Muscle of leg (tissue), 11 donors: ENCODE results near the gene KNG1. TPM values are rescaled to one million over a fixed set of nuclear protein-coding genes. Genes with fewer than 3 reads are reported as not detected.

Source experiments
- DNase-seq: peaks from one replicate; pipeline ENCODE4 v3.0.0; 2013
- H3K27ac ChIP-seq: one replicate; pipeline ENCODE4 v1.5.1; 2013; ENCODE audit warnings: mild to moderate bottlenecking, low read length, control low read depth
- H3K27me3 ChIP-seq: one replicate; pipeline ENCODE4 v1.6.1; 2013; ENCODE audit warnings: low read length; ENCODE audit not compliant: control insufficient read depth, insufficient read depth
- H3K36me3 ChIP-seq: one replicate; pipeline ENCODE4 v1.6.1; 2013; ENCODE audit warnings: low read length; ENCODE audit not compliant: control insufficient read depth, insufficient read depth
- H3K4me1 ChIP-seq: one replicate; pipeline ENCODE4 v1.6.1; 2013; ENCODE audit warnings: low read length; ENCODE audit not compliant: control insufficient read depth, insufficient read depth
- H3K4me3 ChIP-seq: one replicate; pipeline ENCODE4 v1.5.1; 2013; ENCODE audit warnings: low read length, control low read depth
- H3K9me3 ChIP-seq: replicated peaks from 2 replicates; pipeline ENCODE4 v1.6.1; 2013; ENCODE audit warnings: low read depth, low read length; ENCODE audit not compliant: control insufficient read depth
- WGBS: methylation state at CpG from one replicate; pipeline ENCODE4 v1.1.5; 2013; ENCODE audit warnings: missing lambda C conversion rate; ENCODE audit not compliant: insufficient coverage; 5-methylcytosine and 5-hydroxymethylcytosine counted together
- polyA plus RNA-seq, 8 donors: library from polyadenylated mRNA; unstranded; fragments of 120-200 nt; gene quantifications; one replicate each; pipeline versions ENCODE4 v1.2.1 to v1.2.3, GENCODE V29; 2013; ENCODE audit warnings: inconsistent platforms in 1 of 8, low replicate concordance in 1 of 8; ENCODE audit not compliant: insufficient read length in 8 of 8, insufficient read depth in 1 of 8
- total RNA-seq: library from RNA; stranded (reverse); fragments of 120-200 nt; gene quantifications from one replicate; pipeline ENCODE4 v1.2.4, GENCODE V29; 2013

The KNG1 gene
- total and polyA plus RNA-seq, 9 donors = 0.05 to 1.5 (median 0.52) TPM; not detected in 4

DNA sequence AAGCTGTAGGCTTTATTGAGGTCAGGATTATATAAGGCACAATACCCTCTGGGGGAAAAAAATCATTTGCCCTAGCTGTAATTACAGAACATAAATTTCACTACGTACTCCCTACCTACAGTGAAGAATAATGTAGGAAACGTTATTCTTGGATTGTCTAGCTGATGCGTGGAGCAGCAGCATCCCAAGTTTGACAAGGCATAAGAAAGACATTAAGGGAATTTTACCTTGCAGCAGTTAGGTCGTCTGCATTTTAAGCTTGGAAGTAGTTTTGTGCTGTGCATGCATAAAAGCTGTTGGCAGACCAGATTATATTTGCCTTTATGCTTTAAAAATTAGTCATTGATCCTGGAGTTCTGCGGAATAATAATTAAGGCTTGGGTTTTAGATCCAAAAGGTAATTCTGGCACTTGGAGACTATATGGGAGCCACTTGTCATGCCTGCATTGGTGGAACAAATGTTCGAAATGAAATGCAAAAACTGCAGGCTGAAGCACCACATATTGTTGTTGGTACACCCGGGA is 68.4 kb downstream of the KNG1 start:
- peaks cover 13% of the 10 kb centered on the region for H3K4me1 ChIP-seq
- no peaks in the 10 kb centered on the region for H3K27me3 ChIP-seq
- 54% methylated on average over 4 of the region's 7 CpGs for WGBS
- no peak overlapping the region for H3K27ac ChIP-seq
- peaks cover 56% of the 10 kb centered on the region for H3K36me3 ChIP-seq
- H3K4me3 ChIP-seq = peak overlapping the region; percentile 72
- DNase-seq = no peak
- H3K9me3 ChIP-seq = no peaks in the 10 kb centered on the region

DNA sequence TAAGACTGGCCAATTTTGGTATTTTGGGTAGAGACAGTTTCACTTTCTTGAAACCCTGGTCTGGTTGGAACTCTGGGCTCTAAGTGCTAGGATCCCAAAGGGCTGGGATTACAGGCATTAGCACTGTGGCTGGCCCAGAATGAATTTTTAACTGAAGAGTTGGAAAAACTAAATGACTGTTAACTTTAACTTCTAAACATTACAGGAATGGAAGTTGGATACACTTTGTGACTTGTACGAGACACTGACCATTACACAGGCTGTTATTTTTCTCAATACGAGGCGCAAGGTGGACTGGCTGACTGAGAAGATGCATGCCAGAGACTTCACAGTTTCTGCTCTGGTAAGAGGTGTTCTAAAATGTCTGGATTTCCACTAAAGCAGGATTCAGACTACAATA is 69.8 kb downstream of the KNG1 start:
- 86% methylated on average over 2 of the region's 3 CpGs for WGBS
- no peaks in the 10 kb centered on the region for H3K27me3 ChIP-seq
- no peak overlapping the region for H3K4me3 ChIP-seq
- no peak for DNase-seq
- H3K9me3 ChIP-seq = no peaks in the 10 kb centered on the region
- H3K4me1 ChIP-seq = peaks cover 13% of the 10 kb centered on the region
- H3K27ac ChIP-seq = no peak overlapping the region
- peaks cover 56% of the 10 kb centered on the region for H3K36me3 ChIP-seq

DNA sequence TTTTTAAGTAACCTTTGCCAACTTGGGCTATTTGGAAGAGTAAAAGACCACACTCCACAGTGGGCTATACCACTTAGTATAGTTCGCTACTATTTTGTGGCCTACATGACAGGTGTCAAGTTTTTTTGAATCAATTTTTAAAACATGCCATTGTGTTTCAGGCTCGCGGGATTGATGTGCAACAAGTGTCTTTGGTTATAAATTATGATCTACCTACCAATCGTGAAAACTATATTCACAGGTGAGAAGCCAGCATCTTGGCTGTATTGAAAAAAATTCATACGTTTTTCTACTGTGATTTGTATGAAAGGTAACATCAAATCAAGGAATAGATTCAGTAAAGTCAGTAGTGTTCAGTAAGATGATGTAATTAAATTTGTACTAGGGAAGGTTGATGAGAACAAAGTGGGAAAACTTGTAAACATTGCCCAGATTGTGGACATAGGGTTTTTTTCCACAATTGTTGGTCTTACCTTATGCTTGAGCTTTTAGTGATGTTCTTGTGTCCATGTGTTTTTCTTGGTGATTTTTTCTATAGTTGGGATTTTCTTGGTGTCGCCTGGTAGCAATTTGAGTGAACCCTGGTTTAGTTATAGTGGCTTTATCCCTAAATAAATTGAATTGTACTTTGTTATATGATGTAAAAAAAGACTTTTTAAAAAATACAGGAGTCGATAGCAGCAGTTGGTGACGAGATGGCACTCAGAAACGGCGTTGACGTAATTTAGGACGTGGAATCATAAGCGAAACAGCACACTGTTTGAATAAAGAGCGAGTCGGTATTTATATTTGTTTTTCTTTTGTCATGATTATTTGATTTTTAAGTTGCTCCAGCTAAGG is 70.7 kb downstream of the KNG1 start:
- H3K27me3 ChIP-seq = no peaks in the 10 kb centered on the region
- DNase-seq = no peak
- H3K36me3 ChIP-seq = peaks cover 56% of the 10 kb centered on the region
- H3K9me3 ChIP-seq = no peaks in the 10 kb centered on the region
- H3K4me3 ChIP-seq = no peak overlapping the region
- H3K27ac ChIP-seq = no peak overlapping the region
- H3K4me1 ChIP-seq = peaks cover 13% of the 10 kb centered on the region
- 89% methylated on average over 7 of the region's 15 CpGs for WGBS

DNA sequence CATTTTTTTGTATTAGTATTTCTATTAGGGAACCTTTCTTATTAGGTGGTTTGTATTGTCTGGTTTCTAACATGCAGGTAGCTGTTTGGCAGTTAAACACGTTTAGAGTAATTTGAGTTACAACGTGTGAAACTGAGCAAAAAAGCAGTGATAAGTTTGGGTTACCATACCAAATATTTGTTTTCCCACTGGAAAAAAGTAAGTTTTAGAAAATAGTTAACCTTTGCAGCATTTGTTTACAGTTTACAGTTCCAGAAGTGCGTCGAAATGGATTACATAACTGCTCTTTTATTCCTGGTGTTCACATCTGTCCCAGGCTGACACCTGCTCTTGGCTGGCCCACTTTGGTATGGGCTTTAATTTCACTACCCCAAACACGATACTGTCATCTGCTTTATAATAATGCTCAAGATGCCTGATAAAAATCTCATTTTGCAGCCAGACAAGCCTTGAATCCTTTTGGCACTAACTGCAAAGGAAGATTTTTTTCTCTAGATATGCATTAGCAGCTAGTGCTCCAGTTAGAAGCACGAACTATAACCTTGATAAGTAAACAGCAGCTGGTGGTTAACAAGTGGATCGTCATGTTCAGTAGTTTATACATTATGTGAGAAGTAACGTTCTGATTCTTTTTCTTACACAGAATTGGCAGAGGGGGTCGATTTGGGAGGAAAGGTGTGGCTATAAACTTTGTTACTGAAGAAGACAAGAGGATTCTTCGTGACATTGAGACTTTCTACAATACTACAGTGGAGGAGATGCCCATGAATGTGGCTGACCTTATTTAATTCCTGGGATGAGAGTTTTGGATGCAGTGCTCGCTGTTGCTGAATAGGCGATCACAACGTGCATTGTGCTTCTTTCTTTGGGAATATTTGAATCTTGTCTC is 71.6 kb downstream of the KNG1 start:
- Histone ChIP-seq H3K27ac (no peak overlapping the region), H3K4me3 (no peak overlapping the region), H3K36me3 (peaks cover 56% of the 10 kb centered on the region), H3K9me3 (no peaks in the 10 kb centered on the region), H3K4me1 (peaks cover 13% of the 10 kb centered on the region), H3K27me3 (no peaks in the 10 kb centered on the region)
- 78% methylated on average over 6 of the region's 13 CpGs for WGBS
- no peak for DNase-seq

DNA sequence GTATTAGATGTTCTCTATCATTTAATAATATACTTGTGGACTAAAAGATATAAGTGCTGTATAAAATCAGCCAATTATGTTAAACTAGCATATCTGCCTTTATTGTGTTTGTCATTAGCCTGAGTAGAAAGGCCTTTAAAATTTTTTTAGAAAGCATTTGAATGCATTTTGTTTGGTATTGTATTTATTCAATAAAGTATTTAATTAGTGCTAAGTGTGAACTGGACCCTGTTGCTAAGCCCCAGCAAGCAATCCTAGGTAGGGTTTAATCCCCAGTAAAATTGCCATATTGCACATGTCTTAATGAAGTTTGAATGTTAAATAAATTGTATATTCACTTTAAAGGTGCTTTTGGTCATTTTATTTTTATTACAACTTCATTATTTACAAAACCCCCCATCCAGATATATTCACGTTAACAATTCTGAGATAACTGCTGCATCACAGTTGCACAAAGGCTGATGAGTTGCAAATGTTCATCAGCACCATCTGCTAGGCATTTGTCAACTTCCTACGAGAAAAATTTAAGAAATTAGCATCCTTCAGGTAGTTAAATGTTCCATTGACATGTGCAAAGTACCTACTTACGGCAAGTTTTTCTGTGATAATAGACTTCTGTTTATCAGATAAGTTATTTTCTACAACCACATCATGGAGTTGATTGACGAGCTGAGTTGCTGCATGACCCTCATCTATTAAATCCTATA is 72.5 kb downstream of the KNG1 start:
- H3K4me1 ChIP-seq = peaks cover 12% of the 10 kb centered on the region
- no peaks in the 10 kb centered on the region for H3K27me3 ChIP-seq
- no peak overlapping the region for H3K27ac ChIP-seq
- 29% methylated on average over 1 of the region's 4 CpGs for WGBS
- H3K36me3 ChIP-seq = peaks cover 56% of the 10 kb centered on the region
- H3K4me3 ChIP-seq = no peak overlapping the region
- H3K9me3 ChIP-seq = no peaks in the 10 kb centered on the region
- DNase-seq = no peak

DNA sequence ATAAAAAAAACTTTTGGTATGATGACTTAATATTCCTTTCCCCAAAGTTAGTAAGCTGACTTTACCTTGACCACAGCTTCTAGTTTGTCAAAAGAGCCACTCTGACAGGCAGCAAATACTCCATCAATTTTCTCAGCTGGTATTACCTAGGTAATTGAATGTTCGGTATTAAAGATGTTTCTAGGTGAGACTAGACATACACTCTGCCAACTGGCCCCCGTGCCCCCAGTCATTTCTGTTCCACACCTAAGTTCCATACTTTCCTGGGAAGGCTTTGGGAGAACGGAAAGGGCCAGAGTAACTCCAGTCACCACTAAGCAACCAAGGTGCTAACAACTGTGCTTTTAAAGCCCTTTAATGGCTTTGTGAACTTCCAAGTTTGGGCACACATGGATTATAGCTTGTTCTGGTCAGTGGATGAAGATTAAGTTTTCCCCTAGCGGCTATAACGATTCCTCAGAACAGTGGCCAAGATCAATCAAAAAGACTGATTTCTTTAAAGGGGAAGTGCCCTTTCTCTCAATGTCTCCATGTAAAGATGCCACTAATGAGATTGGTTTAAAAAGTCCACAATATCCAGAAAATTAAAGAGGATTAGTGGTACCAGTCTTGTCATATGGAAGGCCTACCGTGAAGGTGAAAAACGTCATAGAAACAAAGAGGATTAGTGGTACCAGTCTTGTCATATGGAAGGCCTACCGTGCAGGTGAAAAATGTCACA is 73.3 kb downstream of the KNG1 start:
- H3K27me3 ChIP-seq = no peaks in the 10 kb centered on the region
- WGBS = 48% methylated on average over 3 of the region's 8 CpGs
- DNase-seq = no peak
- no peak overlapping the region for H3K27ac ChIP-seq
- H3K4me3 ChIP-seq = no peak overlapping the region
- H3K9me3 ChIP-seq = no peaks in the 10 kb centered on the region
- peaks cover 8% of the 10 kb centered on the region for H3K4me1 ChIP-seq
- H3K36me3 ChIP-seq = peaks cover 52% of the 10 kb centered on the region

Other genes with a start within 250 kb of the KNG1 start
- gene CRYGS, start 173.0 kb upstream of the KNG1 start, total RNA-seq = 2.5 TPM
- gene CRYGS, start 173.0 kb upstream of the KNG1 start, polyA plus RNA-seq = 1 to 10 TPM; 1.3 to 4.3 (median 2.2) TPM
- 13.3 TPM for gene TBCCD1, start 150.0 kb upstream of the KNG1 start, total RNA-seq
- 10 to 100 TPM in 7 of 8 donors, 1 to 10 TPM in 1; 8.5 to 14.3 (median 10.9) TPM for gene TBCCD1, start 150.0 kb upstream of the KNG1 start, polyA plus RNA-seq
- 30.3 TPM for gene DNAJB11, start 146.6 kb upstream of the KNG1 start, total RNA-seq
- 10 to 100 TPM; 36.6 to 49.7 (median 40.7) TPM for gene DNAJB11, start 146.6 kb upstream of the KNG1 start, polyA plus RNA-seq
- gene AHSG, start 104.3 kb upstream of the KNG1 start, total RNA-seq = 0.75 TPM
- 10 to 100 TPM in 1 of 8 donors, 1 to 10 TPM in 1, under 1 TPM in 4, not detected in 2; 0.10 to 22.3 (median 0.22) TPM for gene AHSG, start 104.3 kb upstream of the KNG1 start, polyA plus RNA-seq
- gene FETUB, start 77.0 kb upstream of the KNG1 start, total RNA-seq = 0.04 TPM
- gene FETUB, start 77.0 kb upstream of the KNG1 start, polyA plus RNA-seq = under 1 TPM in 4 of 8 donors, not detected in 4; 0.10 to 0.55 (median 0.28) TPM
- gene HRG, start 51.3 kb upstream of the KNG1 start, total RNA-seq = 0.04 TPM
- gene HRG, start 51.3 kb upstream of the KNG1 start, polyA plus RNA-seq = under 1 TPM in 4 of 8 donors, not detected in 4; 0.03 to 0.53 (median 0.18) TPM
- 593 TPM for gene EIF4A2, start 66.2 kb downstream of the KNG1 start, total RNA-seq
- gene EIF4A2, start 66.2 kb downstream of the KNG1 start, polyA plus RNA-seq = 100 to 1,000 TPM; 477 to 568 (median 540) TPM
- 24.0 TPM for gene RFC4, start 89.1 kb downstream of the KNG1 start, total RNA-seq
- gene RFC4, start 89.1 kb downstream of the KNG1 start, polyA plus RNA-seq = 10 to 100 TPM; 21.1 to 30.7 (median 26.3) TPM
- gene ADIPOQ, start 125.4 kb downstream of the KNG1 start, total RNA-seq = not detected
- gene ADIPOQ, start 125.4 kb downstream of the KNG1 start, polyA plus RNA-seq = under 1 TPM in 5 of 8 donors, not detected in 3; 0.02 to 0.04 (median 0.04) TPM
- 9.4 TPM for gene ST6GAL1, start 213.2 kb downstream of the KNG1 start, total RNA-seq
- 10 to 100 TPM in 7 of 8 donors, 1 to 10 TPM in 1; 9.7 to 17.3 (median 13.0) TPM for gene ST6GAL1, start 213.2 kb downstream of the KNG1 start, polyA plus RNA-seq